HepG2 (cell line): Measurements from ENCODE around the gene INO80C. TPM values are rescaled to one million over a fixed set of nuclear protein-coding genes. Genes with fewer than 3 reads are reported as not detected.

ENCODE experiments used
- ATF7 ChIP-seq, 2 experiments: fragments of 450-650 bp in 1 of 2; sonication (generic) in 1 of 2; formaldehyde crosslinking in 1 of 2; IDR thresholded peaks; 2 replicates each; pipeline versions ENCODE4 v1.4.0 to v1.6.1; 2016 to 2020; ENCODE audit warnings: antibody characterized with exemption in 1 of 2, mild to moderate bottlenecking in 1 of 2, missing genetic modification reagents in 1 of 2
- HMG20A ChIP-seq: IDR thresholded peaks from 2 replicates; pipeline ENCODE4 v1.6.1; 2016; ENCODE audit warnings: borderline replicate concordance
- HMG20B ChIP-seq: conservative IDR thresholded peaks from 2 replicates; pipeline ENCODE4 v1.6.1; 2016; ENCODE audit warnings: missing genetic modification reagents, missing compliant biosample characterization
- KLF16 ChIP-seq, 2 experiments: sonication (generic) in 1 of 2; formaldehyde crosslinking in 1 of 2; IDR thresholded peaks; 2 replicates each; pipeline versions ENCODE4 v1.6.1 to v1.8.0; 2016 to 2023; ENCODE audit warnings: missing genetic modification reagents in 2 of 2, missing compliant biosample characterization in 1 of 2
- MYNN ChIP-seq: sonication (generic); formaldehyde crosslinking; IDR thresholded peaks from 2 replicates; pipeline ENCODE4 v1.4.0; 2020; ENCODE audit warnings: mild to moderate bottlenecking, low read depth, missing genetic modification reagents
- NR2F2 ChIP-seq: IDR thresholded peaks from 2 replicates; pipeline ENCODE4 v1.6.1; 2012; ENCODE audit warnings: low read depth, inconsistent platforms, borderline replicate concordance
- NRL ChIP-seq: sonication (generic); formaldehyde crosslinking; IDR thresholded peaks from 2 replicates; pipeline ENCODE4 v1.5.0; 2020; ENCODE audit warnings: missing genetic modification reagents, mild to moderate bottlenecking, moderate library complexity, borderline replicate concordance
- PHF21A ChIP-seq: sonication (generic); formaldehyde crosslinking; IDR thresholded peaks from 2 replicates; pipeline ENCODE4 v1.5.0; 2020; ENCODE audit warnings: mild to moderate bottlenecking, missing genetic modification reagents
- PPARG ChIP-seq: conservative IDR thresholded peaks from 2 replicates; pipeline ENCODE4 v1.6.1; 2016; ENCODE audit warnings: missing biosample characterization, missing genetic modification reagents
- SP1 ChIP-seq, 2 experiments: fragments of 450-650 bp in 1 of 2; sonication (generic) in 1 of 2; formaldehyde crosslinking in 1 of 2; IDR thresholded peaks; 2 replicates each; pipeline versions ENCODE4 v1.4.0 to v1.6.1; 2016 to 2020; ENCODE audit warnings: missing genetic modification reagents in 1 of 2
- TEAD3 ChIP-seq: optimal IDR thresholded peaks from 2 replicates; pipeline ENCODE3; 2016; ENCODE audit warnings: borderline replicate concordance
- TFE3 ChIP-seq: IDR thresholded peaks from 2 replicates; pipeline ENCODE4 v1.6.1; 2016
- THAP7 ChIP-seq: sonication (generic); formaldehyde crosslinking; IDR thresholded peaks from 2 replicates; pipeline ENCODE4 v1.8.1; 2023; ENCODE audit warnings: mild to moderate bottlenecking, missing genetic modification reagents
- U2AF2 ChIP-seq: fragments of 200-400 bp; formaldehyde crosslinking; IDR thresholded peaks from 2 replicates; pipeline ENCODE4 v1.6.1; 2017; ENCODE audit warnings: low read depth, mild to moderate bottlenecking, low read length
- YEATS2 ChIP-seq: sonication (generic); formaldehyde crosslinking; IDR thresholded peaks from 2 replicates; pipeline ENCODE4 v1.4.0; 2020; ENCODE audit warnings: missing genetic modification reagents, borderline replicate concordance
- ZBTB4 ChIP-seq: sonication (generic); formaldehyde crosslinking; IDR thresholded peaks from 2 replicates; pipeline ENCODE4 v1.4.0; 2020; ENCODE audit warnings: missing genetic modification reagents, mild to moderate bottlenecking, borderline replicate concordance
- ZNF124 ChIP-seq: sonication (generic); formaldehyde crosslinking; IDR thresholded peaks from 2 replicates; pipeline ENCODE4 v1.4.0; 2020; ENCODE audit warnings: missing genetic modification reagents
- ZNF232 ChIP-seq: sonication (generic); formaldehyde crosslinking; IDR thresholded peaks from 2 replicates; pipeline ENCODE4 v1.4.0; 2020; ENCODE audit warnings: missing genetic modification reagents, borderline replicate concordance
- ZNF674 ChIP-seq: sonication (generic); formaldehyde crosslinking; IDR thresholded peaks from 2 replicates; pipeline ENCODE4 v1.5.0; 2020; ENCODE audit warnings: low read depth, mild to moderate bottlenecking, missing genetic modification reagents
- ZNF709 ChIP-seq: sonication (generic); formaldehyde crosslinking; IDR thresholded peaks from 2 replicates; pipeline ENCODE4 v1.5.0; 2020; ENCODE audit warnings: mild to moderate bottlenecking, missing genetic modification reagents
- ZNF850 ChIP-seq: sonication (generic); formaldehyde crosslinking; conservative IDR thresholded peaks from 2 replicates; pipeline ENCODE4 v1.9.0; 2021; ENCODE audit warnings: mild to moderate bottlenecking, missing genetic modification reagents
- polyA plus RNA-seq, 8 experiments: library from polyadenylated mRNA; depleted of rRNA in 3 of 8; stranded (reverse) in 7 of 8; unstranded in 1 of 8; fragments of >200 nt; fragmentation: Illumina TruSeq in 4 of 8; extraction: Trizol in 4 of 8; gene quantifications; 2 replicates each; pipeline versions ENCODE4 v1.2.1 to v1.2.3, GENCODE V29; 2011 to 2016; ENCODE audit warnings: low read depth in 4 of 8, missing spikeins in 1 of 8, mixed read lengths in 1 of 8; ENCODE audit not compliant: insufficient read depth in 1 of 8
- total RNA-seq, 5 experiments: library from RNA; depleted of rRNA; stranded (reverse); fragments of >200 nt; fragmentation: Illumina TruSeq; extraction: Trizol; gene quantifications; 2 replicates each; pipeline ENCODE4 v1.2.3, GENCODE V29; 2016; ENCODE audit warnings: low read depth in 1 of 5
- TF ChIP-seq, protein P1 (sequence below): fragments of 450-650 bp; IDR thresholded peaks from 2 replicates; pipeline ENCODE4 v1.6.1; 2017

Gene INO80C
- total and polyA plus RNA-seq, 2 of the 13 experiments (the other 11 are each of a cell fraction or from before 2014, with no cell fraction given), result 8.2 to 15.4 TPM

DNA sequence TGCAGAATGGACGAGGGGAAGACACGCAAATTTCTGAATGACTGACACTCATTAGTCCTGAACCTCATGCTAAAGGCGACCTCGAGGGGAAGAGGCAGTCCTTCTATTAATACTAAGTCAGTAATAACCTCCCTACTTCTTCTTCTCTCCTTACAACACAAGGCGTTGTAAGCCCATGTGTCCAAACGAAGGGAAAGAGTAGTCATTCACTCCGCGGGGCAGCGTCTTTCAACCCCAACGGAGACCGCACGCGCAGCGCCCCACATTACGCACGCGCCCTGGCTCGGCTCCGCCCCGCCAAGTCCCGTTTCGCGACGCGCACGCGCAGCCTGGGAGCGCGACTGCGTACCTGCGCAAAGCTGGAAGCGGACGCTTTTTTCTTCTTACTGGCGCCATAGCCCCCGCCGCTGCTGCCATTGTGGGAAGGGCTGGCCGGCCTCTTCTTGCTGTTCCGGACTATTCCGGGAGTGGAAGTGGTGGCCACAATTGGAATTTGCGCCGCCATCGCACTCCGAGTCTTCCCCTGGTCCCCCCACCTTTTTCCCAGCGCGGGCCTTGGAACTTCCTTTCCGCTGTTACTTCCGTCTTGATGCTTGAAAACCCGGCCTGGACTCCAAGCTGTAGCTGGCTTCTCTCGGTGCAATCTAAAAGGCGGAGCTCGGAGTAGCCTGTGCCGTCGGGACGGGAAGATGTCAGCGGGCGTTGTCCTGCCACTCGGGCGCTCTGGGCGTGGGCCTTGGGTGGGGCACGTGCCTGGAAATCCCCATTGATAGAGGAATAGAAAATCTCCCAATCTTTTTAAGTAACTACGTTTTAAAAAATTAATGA is at the start of gene INO80C (continued):
- TF ChIP-seq, protein P1, sequence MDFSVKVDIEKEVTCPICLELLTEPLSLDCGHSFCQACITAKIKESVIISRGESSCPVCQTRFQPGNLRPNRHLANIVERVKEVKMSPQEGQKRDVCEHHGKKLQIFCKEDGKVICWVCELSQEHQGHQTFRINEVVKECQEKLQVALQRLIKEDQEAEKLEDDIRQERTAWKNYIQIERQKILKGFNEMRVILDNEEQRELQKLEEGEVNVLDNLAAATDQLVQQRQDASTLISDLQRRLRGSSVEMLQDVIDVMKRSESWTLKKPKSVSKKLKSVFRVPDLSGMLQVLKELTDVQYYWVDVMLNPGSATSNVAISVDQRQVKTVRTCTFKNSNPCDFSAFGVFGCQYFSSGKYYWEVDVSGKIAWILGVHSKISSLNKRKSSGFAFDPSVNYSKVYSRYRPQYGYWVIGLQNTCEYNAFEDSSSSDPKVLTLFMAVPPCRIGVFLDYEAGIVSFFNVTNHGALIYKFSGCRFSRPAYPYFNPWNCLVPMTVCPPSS, result no peak
- peak; percentile 93 for TF ChIP-seq PHF21A (CRISPR knock-in tag)
- peak; percentile 53; the same call in 1 of the 2 replicates for TF ChIP-seq TFE3 (CRISPR knock-in tag)
- peak; percentile 89; the same call in 1 of the 2 replicates for TF ChIP-seq ZNF232 (CRISPR knock-in tag)
- TF ChIP-seq ZBTB4 (CRISPR knock-in tag), result peak; percentile 66; the same call in 1 of the 2 replicates
- no peak for TF ChIP-seq HMG20A (CRISPR knock-in tag)
- peak in 1 of 2 experiments; percentile 92; a peak in 1 of 4 replicates for TF ChIP-seq KLF16 (CRISPR knock-in tag; IDR thresholded peaks at IDR 0.05)
- TF ChIP-seq PPARG (CRISPR knock-in tag), result 0 out of 2 replicates have a peak, but pooled peaks have one; percentile 28
- peak; percentile 84 for TF ChIP-seq HMG20B
- TF ChIP-seq NR2F2, result 0 out of 2 replicates have a peak, but pooled peaks have one; percentile 23
- TF ChIP-seq ATF7 (IDR thresholded peaks at IDR 0.05), result no peak
- TF ChIP-seq ATF7 (CRISPR knock-in tag; IDR thresholded peaks at IDR 0.05), result no peak
- no peak for TF ChIP-seq U2AF2
- TF ChIP-seq MYNN (CRISPR knock-in tag), result peak; percentile 89; the same call in 1 of the 2 replicates
- peak; percentile 27; the same call in 1 of the 2 replicates for TF ChIP-seq ZNF709 (CRISPR knock-in tag)
- TF ChIP-seq NRL, result peak; percentile 93
- TF ChIP-seq ZNF124 (CRISPR knock-in tag), result peak; percentile 94; the same call in 1 of the 2 replicates
- no peak for TF ChIP-seq ZNF850
- TF ChIP-seq YEATS2 (CRISPR knock-in tag), result peak; percentile 80; the same call in 1 of the 2 replicates
- TF ChIP-seq TEAD3 (CRISPR knock-in tag), result peak; percentile 73
- no peak for TF ChIP-seq SP1 (IDR thresholded peaks at IDR 0.05)
- TF ChIP-seq SP1 (CRISPR knock-in tag; IDR thresholded peaks at IDR 0.05), result peak; percentile 65; the same call in 1 of the 2 replicates
- 0 out of 2 replicates have a peak, but pooled peaks have one; percentile 53 for TF ChIP-seq ZNF674 (CRISPR knock-in tag)
- peak; percentile 72; the same call in 1 of the 2 replicates for TF ChIP-seq THAP7
